Stimulated activated CD4-positive, alpha-beta T cell treated with anti-CD3 and anti-CD28 coated beads, Interleukin-15, amount 100 ng/mL, for 1 hour (primary cell): ENCODE measurements around the gene LILRA2.
"Not testable (repeated sequence)": the region's sequence is repeated elsewhere in the genome, so short reads cannot be mapped to it uniquely, and the experiment has no call there.

Experiments used
- DNase-seq, 2 donors: peaks; one replicate each; pipeline ENCODE4 v3.0.0-alpha.2; 2020; ENCODE audit warnings: low read depth in 1 of 2, low spot score in 1 of 2

LILRA2 gene

DNA sequence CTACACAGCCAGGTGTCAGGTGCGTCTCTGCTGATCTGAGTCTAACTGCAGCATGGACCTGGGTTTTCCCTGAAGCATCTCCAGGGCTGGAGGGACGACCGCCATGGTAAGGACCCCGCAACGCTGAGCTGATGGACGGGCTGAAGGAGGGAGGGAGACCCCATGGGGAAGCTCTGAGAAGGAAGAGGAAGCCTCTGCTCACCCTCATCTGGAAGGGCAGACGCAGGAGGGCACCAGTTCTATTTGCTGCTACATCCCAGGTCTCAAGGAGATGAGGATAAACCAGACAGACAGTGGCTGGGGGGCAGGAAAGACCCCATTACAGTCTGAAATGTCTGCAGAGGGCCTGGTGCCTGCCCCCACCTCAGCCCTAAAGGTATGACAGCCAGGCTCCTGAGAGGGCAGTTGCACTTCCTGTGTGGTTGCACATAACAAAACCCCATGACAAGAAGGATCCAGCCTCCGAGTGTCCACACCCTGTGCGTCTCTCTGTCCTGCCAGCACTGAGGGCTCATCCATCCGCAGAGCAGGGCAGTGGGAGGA lies at the start of gene LILRA2:
LILRA2 (plus strand) TSS at position 461 of the 543 bp plus-strand sequence. CDS start 89 bp downstream, outside the sequence.
- no peak for DNase-seq

DNA sequence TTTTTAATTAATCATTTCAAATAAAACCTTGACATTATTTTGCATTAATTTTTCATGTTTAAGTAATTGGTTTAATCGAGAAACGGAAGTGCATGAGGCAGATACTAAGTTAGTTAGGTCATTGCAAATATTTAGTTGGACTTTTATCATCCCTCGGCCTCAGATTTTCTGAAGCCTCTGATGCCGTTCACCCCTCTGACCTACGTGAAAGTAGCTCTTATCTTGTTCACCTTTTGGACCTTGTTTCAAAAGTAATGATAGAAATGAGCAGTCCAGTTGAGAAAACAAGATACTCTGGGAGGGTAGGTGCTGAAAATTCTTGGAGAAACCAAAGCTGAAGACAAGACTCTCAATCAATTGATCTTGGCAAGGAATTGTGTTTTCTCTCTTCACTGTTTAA lies 48.0 kb upstream of the LILRA2 start:
- DNase-seq, result no peak

DNA sequence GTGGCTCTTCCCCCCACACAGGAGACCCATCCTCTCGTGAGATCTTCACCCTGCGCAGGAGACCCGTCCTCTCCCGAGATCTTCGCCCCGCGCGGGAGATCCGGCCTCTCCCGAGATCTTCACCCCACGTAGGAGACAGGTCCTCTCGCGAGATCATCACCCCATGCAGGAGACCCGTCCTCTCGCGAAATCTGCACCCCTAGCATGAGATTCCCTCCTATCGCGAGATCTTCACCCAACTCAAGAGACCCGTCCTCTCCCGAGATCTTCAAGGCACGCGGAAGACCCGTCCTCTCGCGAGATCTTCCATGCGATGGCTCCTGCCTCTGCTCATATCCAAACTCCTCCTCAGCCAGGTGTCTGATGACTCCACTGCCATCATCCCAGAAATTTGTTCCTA lies 46.6 kb upstream of the LILRA2 start:
- DNase-seq, result no peak

DNA sequence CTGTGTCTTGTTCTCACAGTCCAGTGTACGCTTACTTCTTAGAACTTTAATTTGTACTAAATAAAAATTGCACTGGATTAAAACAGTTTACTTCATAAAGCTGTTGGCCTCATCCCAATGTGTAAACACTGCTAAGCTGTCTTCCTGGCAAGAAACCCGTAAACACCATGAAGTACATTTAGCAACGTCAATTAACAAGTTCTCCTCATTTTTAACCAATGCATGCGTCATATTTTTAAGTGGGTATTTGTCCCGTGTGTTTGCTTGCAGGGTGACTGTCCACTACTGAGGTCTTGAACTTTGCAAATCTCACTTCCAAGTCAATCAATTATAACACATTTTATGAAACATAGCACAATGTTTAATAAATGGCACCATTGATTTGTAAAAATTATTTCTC lies 42.7 kb upstream of the LILRA2 start:
- no peak for DNase-seq

DNA sequence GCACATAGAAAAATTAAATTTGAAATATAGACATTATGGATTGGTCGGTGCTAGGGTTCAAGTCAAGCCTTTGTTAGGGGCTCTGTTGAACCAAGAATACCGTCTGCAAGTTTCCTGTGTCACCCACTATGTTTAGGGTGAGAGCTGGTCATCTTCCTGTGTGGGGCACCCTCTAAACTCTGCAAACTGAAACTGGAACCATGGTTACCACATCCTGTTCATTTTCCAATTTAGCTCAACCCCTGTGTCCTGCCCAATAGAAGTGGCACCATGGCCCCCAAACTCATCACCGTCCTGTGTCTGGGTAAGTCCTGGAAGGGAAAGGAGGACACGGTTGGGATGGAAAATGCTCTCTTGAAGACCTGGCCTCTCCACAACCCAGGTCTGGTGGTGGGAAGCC lies 41.1 kb upstream of the LILRA2 start:
- no peak for DNase-seq

DNA sequence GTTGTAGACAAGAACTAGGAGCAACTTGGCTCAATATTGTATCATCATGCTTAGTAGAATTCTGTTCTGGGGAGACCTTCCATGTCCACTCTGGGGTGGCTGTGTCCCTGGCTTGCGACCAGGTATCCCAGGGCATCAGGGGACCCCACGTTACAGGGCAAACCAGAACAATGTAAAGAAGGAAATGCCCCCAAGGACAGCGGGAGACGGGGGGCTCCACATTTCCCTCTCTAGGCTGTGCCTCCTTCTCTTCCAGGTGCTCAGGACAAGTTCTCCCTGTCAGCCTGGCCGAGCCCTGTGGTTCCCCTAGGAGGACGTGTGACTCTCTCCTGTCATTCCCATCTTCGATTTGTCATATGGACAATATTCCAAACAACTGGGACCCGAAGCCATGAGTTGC lies 40.1 kb upstream of the LILRA2 start:
- no peak for DNase-seq

DNA sequence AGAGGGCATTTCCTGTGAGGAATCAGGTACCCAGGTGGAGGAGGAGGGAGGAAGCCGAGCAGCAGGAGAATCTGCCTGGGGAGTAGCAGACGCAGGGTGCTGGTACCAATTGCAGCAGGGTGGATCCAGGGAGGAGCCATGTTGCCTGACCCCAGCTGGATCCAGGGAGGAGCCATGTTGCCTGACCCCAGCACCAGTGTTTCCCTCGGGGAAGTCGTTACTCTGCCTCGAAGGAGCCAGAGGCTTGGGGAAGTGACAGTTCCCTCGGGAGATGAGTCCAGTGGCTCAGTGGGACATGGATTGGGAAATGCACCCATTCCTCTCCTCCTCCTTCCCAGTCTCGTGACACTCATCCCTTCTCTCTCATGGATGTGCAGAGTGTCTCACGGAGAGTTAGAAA lies 39.4 kb upstream of the LILRA2 start:
- no peak for DNase-seq

DNA sequence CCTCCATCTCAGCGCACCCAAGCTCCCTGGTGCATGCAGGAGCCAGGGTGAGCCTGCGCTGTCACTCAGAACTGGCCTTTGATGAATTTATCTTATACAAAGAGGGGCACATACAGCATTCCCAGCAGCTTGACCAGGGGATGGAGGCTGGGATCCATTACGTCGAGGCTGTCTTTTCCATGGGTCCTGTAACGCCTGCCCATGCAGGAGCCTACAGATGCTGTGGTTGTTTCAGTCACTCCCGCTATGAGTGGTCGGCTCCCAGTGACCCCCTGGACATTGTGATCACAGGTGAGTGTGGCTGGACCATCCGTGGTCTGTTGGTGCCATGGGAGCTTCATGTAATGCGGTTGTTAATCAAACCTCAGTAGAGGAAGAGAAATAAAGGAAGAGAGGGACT lies 38.0 kb upstream of the LILRA2 start:
- no peak for DNase-seq

DNA sequence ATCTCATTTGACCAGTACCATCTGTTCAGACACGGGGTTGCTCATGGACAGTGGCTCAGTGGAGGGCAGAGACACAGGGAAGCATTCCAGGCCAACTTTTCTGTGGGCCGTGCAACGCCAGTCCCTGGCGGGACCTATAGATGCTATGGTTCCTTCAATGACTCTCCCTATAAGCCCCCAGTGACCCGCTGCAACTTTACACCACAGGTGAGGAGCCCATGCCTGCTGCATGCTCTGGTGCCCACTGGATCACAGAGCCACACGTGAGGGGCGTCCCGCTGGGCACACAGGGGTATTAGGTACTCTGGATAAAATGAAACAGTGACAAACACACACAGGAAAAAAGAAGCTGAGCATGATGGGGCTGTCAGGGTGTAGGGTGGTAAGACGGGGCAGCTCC lies 36.6 kb upstream of the LILRA2 start:
- no peak for DNase-seq

DNA sequence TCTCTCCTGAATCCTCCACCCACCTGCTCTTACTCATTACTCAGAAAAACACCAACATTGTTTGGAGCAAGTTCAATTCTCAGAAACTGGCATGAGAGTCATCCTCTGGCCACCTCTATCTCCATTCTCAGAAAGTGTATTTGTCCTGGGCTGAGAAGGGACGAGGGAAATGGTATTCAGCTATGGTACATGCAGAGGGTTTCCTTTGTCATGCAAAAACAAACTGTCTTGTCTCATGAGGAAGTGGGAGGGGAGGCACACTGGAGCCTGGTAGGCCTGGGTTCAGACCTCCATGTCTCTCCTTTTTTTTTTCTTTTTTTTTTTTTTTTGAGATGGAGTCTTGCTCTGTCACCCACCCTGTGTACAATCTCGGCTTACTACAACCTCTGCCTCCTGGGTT lies 31.9 kb upstream of the LILRA2 start:
- no peak for DNase-seq

DNA sequence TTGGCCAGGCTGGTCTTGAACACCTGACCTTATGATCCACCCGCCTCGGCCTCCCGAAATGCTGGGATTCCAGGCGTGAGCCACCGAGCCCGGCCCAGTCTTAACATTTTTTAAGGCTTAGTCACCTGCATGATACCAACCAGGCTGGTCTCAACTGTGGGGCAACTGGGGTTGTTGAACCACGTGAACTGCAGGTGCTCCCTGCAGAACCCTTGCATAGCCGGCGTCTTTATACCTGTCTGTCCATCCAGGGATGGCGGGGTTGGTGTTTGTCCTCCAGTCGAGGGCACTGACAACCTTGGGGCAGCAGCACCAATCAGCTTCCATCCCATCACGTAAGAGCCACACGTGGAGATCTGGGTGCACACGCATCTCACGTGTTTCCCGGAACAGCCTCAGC lies 24.8 kb upstream of the LILRA2 start:
- no peak for DNase-seq

DNA sequence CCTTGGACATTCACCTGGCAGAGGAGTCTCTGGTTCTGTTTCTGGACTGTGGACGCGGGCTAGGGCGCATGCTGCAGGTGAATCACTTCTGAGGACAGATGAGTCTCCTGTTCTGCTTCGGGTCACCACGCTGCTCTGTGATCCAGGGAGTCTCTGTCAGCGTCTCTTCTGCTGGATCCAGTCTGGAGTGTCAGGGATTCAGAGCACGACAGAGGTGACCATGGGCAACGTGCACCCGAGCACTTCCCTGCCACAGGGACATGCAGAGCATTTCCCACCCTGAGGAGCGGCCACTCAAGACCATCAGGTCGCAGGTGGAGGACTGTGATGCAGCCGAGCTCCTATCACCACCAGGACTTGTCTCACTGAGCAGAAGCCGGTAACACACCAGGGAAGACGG lies 24.4 kb upstream of the LILRA2 start:
- no peak for DNase-seq

DNA sequence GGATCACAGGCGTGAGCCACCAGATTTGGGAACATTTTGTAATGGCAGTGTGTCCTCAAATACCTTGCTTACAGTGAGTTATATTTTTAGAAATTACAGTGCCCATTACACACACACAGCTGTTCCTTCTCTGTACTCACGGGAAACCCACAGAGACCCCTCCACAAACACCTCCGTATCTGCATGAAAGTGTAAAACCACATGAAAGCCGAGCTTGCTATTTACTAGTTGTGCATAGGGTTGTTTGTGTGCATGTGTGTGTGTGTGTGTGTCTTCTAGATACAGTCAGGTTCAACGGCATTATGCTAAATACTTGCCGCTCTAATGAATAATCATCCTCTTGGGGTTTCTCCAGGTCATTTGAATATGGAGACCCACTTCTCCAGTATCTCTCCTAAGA lies 22.3 kb upstream of the LILRA2 start:
- no peak for DNase-seq

DNA sequence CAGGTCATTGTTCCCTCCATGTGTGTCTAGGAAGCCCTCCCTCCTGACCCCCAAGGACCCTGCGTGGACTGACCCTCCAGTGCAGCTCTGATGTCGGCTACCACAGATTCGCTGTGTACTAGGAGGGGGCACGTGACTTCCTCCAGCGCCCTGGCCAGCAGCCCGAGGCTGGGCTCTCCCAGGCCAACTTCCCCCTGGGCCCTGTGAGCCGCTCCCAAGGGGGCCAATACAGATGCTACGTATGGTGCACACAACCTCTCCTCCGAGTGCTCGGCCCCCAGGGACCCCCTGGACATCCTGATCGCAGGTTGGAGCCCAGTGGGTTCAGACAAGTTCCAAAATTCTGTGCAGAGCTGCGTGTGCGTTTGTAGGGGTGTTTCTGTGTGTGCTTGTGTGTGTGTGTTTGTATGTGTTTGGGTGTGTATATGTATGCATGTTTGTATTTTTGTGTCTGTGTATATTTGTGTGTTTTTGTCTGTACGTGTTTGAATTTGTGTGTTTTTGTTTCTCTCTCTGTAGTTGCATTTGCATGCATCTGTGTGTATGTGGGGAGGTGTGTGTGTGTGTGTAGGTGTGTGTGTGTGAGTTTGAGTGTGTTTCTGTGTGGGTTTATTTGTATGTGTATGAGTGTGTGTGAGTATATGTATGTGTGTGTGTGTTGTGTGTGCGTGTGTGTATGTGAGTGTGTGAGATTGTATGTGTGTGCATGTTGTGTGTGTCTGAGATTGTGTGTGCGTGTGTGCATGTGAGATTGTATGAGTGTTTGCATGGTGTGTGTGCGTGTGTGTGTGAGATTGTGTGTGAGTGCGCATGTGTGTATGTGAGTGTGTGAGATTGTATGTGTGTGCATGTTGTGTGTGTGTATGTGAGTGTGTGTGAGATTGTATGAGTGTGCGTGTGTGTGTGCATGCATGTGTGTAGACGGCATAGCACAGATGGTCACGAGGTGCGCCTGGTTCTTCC lies 21.4 kb upstream of the LILRA2 start:
- no peak for DNase-seq

DNA sequence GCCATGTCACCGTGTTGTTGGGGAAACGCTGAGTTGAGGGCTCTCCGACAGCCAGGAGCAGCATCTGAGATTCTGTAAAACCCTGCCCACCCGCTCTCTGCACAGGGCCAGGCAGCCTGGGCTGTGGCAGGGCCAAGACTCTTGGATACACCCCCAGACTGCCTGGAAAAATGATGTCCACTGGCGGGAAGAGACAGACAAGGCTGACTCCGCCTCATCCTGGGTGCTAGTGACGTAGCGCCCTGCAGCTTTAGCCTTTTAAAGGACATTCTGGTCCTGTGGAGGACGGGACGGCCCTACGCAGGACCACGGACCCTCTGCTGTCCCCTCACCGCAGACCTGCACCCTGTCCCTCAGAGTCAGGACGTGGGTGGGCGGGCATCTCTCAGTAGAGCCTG lies 20.7 kb upstream of the LILRA2 start:
- no peak for DNase-seq

DNA sequence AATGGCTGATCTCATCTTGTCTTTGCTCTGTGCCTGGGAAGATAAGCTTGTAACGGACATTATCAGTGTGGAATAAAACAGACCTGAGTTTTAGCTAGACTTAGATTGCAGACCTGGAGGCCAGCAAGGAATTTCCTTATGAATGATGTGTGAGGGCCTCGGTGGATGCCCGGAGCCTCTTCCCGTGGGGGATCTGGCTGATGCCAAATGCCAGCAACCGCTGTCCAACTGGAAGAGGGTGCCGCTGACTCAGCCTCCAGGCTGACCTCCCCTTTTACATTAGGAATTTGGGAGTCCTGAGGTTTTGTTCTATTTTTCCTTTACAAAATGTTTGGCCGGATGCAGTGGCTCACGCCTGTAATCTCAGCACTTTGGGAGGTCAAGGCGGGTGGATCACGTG lies 19.6 kb upstream of the LILRA2 start:
- no peak for DNase-seq

DNA sequence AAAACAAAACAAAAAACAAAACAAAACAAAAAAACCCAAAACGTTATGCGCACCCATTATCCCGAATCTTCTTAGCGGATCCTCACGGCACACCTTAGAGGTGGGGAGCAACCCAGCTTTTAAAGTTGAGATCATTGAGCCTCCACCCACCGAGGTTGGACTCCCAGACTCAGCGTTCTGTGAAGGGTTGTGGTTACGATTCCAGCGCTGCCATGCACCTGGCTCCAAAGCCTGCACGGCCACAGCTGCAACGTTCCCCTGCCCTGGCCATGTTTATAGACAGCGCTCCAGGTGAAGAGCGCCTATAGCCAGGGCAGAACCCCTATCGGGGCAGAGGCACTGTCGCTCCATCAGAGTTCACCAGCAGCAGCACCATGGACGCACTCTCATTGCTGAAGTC lies 18.7 kb upstream of the LILRA2 start:
- DNase-seq, result no peak

DNA sequence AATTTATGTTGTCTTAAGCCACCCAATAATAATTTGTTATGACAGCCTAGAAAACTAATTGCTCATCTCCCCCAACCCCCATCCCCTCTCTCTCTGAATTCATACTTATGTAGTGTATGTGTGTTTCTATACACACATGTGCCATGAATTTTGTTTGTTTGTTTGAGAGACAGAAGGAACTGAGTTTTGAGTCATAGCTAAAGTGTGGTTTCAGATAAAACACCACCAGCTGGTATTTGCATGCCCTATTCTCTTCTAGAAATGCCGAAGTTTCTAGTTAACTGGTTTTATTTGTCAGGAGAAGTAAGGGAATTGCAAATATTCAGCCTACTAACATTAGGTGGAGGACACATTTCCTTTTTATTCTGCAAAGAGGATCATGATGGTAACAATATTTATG lies 17.4 kb upstream of the LILRA2 start:
- DNase-seq, result no peak

DNA sequence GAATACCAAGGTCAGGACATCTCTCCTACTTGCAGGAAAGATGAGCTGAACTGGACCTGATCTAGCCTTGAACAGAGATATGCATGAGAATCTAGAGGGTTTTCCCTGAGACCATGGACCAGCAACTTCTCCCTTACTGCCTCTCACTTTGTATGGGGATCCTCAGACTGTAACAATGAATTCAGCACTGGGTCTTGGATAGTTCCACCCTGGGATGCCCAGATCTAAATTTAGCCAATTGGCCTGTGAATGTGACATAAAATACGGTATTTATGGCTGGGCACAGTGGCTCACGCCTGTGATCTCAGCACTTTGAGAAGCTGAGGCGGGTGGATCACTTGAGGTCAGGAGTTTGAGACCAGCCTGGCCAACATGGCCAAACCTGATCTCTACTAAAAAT lies 15.3 kb upstream of the LILRA2 start:
- DNase-seq, result no peak

DNA sequence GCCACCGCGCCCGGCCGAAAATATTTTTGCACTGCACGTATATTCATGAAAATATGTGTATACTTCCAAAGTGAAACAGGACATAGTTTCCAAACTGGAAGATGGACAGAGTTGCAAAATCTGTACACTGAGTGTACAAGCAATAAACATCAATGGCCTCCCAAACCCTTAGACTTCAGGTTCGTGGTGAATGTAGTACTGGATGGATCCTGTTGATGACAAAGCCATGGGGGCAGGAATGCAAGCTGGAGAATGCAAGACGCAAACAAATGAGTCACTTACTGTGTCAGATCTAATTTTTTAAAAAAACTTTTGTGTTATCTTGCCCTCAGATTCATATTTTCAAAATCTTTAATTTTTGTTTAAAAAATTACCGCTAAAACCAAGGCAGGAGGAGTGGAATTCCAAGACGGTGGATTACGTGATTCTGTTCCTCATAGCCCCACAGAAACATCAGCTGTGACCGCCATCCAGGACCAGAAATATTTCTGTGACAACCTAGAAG lies 12.7 kb upstream of the LILRA2 start:
- no peak for DNase-seq

DNA sequence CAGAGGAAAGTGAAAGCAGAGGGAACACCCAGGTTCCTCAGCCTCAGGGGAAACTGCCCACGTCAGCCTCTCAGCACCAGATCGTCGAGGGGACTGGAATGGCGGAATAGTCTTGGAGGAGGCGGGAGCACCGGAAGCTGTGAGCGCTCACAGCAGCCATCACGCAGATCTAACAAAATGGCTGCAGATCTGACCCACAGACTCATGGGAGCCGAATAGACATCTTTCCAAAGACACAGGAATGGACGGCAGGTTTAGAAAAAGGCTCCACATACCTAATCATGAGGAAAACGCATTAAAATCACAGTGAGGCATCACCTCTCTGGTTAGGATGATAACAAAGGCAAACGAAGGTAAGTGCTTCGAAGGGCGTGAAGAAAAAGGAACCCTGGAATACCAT lies 11.8 kb upstream of the LILRA2 start:
- DNase-seq, result no peak

DNA sequence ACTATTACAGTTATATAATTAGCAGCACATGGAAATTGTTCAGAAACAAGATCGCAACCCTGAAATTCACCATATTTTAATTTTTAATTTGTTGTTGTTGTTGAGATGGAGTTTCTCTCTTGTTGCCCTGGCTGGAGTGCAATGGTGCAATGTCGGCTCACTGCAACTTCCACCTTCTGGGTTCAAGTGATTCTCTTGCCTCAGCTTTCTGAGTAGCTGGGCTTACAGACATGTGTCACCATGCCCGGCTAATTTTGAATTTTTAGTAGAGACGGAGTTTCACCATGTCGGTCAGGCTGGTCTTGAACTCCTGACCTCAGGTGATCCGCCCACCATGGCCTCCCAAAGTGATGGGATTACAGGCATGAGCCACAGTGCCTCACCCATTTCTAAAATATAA lies 10.4 kb upstream of the LILRA2 start:
- DNase-seq, result not testable (repeated sequence)

DNA sequence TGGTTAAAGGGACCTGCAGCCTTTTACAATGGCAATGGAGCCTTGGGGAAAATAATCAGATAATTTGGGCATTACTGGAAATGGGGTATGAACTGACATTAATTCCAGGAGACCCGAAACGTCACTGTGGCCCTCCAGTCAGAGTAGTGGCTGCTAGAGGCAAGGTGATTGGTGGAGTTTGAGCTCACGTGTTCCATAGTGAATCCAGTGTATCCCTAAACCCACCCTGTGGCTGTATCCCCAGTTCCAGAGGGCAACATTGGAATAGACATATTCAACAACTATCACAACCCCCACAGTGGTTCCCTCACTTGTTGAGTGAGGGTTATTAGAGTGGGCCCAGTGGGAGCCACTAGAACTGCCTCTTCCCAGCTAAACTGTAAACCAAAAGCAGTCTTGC lies 3.3 kb upstream of the LILRA2 start:
- DNase-seq, result no peak
